ENCODE data around the gene LRRC46. TPM values are rescaled to one million over a fixed set of nuclear protein-coding genes. Genes with fewer than 3 reads are reported as not detected.

LRRC46 gene
- total and polyA plus RNA-seq, 2 experiments from 2014 or later: 0.18 to 0.35 TPM

- H3K27ac Mint-ChIP-seq: no peak overlapping the region
- peak overlapping the region; percentile 86 for H3K4me3 Mint-ChIP-seq
- DNase-seq (ENCODE audit: low spot score): peak; percentile 80
- Histone ChIP-seq H3K4me3 (peak overlapping the region; percentile 81), H4K20me1 (replicated peaks; ENCODE audit: insufficient read depth) (no peaks in the 10 kb centered on the region), H3K27me3 (ENCODE audit: insufficient read depth) (peaks cover 67% of the 10 kb centered on the region), H3K27ac (ENCODE audit: low read depth) (no peak overlapping the region), H3K79me2 (replicated peaks; ENCODE audit: insufficient read depth) (no peaks in the 10 kb centered on the region), H3K9me2 (ENCODE audit: insufficient read depth) (no peaks in the 10 kb centered on the region), H3K36me3 (ENCODE audit: insufficient read depth) (no peaks in the 10 kb centered on the region), H3F3A (replicated peaks; ENCODE audit: low read depth) (0 out of 2 replicates have a peak, but pooled peaks cover 4% of the 10 kb centered on the region), H2AFZ (peak overlapping the region; percentile 100), H3K4me1 (ENCODE audit: insufficient read depth) (0 out of 2 replicates have a peak, but pooled peaks cover 4% of the 10 kb centered on the region), H3K4me2 (peak overlapping the region; percentile 92)
- peaks cover 30% of the 10 kb centered on the region for H3K27me3 Mint-ChIP-seq (ENCODE audit: insufficient read depth, low read depth, poor library complexity)
- H3K4me1 Mint-ChIP-seq: peaks cover 4% of the 10 kb centered on the region; the same call in 2 of the 3 replicates
- H3K9me3 Mint-ChIP-seq: no peaks in the 10 kb centered on the region
- TF ChIP-seq EZH2 (IDR thresholded peaks at IDR 0.05; ENCODE audit: low read depth, unreplicated experiment): peak; percentile 41
- no peak for TF ChIP-seq ZNF331 (CRISPR knock-in tag; IDR thresholded peaks at IDR 0.05; ENCODE audit: low read depth)
- TF ChIP-seq CTCF (conservative IDR thresholded peaks at IDR 0.05; ENCODE audit: low read depth in 2 of 2): peak; percentile 25 to 61
- no peaks in the 10 kb centered on the region; the same call in 2 of the 3 replicates for H3K36me3 Mint-ChIP-seq (ENCODE audit: low read depth)
- peak; percentile 95 for ATAC-seq
These were observed 41.6 kb upstream of the LRRC46 start for GRCh38 chr17:47789611-47790561.

- no peaks in the 10 kb centered on the region for H3K9me2 ChIP-seq (ENCODE audit: insufficient read depth)
- peaks cover 67% of the 10 kb centered on the region for H3K27me3 ChIP-seq (ENCODE audit: insufficient read depth)
- Mint-ChIP-seq H3K36me3 (ENCODE audit: low read depth) (no peaks in the 10 kb centered on the region; the same call in 2 of the 3 replicates), H3K4me3 (peak overlapping the region; percentile 86; the same call in 1 of the 3 replicates), H3K4me1 (peaks cover 4% of the 10 kb centered on the region; the same call in 2 of the 3 replicates), H3K9me3 (no peaks in the 10 kb centered on the region), H3K27ac (no peak overlapping the region), H3K27me3 (ENCODE audit: insufficient read depth, low read depth, poor library complexity) (peaks cover 32% of the 10 kb centered on the region)
- H3K79me2 ChIP-seq (replicated peaks; ENCODE audit: insufficient read depth): no peaks in the 10 kb centered on the region
- H3K4me3 ChIP-seq: no peak overlapping the region
- ATAC-seq: no peak
- 0 out of 2 replicates have a peak, but pooled peaks cover 4% of the 10 kb centered on the region for H3F3A ChIP-seq (replicated peaks; ENCODE audit: low read depth)
- 0 out of 2 replicates have a peak, but pooled peaks cover 4% of the 10 kb centered on the region for H3K4me1 ChIP-seq (ENCODE audit: insufficient read depth)
- no peak overlapping the region for H2AFZ ChIP-seq
- no peak overlapping the region for H3K4me2 ChIP-seq
- H4K20me1 ChIP-seq (replicated peaks; ENCODE audit: insufficient read depth): no peaks in the 10 kb centered on the region
- no peaks in the 10 kb centered on the region for H3K36me3 ChIP-seq (ENCODE audit: insufficient read depth)
- no peak overlapping the region for H3K27ac ChIP-seq (ENCODE audit: low read depth)
- DNase-seq (ENCODE audit: low spot score): no peak
- TF ChIP-seq EZH2 (IDR thresholded peaks at IDR 0.05; ENCODE audit: low read depth, unreplicated experiment): no peak
- no peak for TF ChIP-seq ETS1 (IDR thresholded peaks at IDR 0.05)
- TF ChIP-seq CREB1 (CRISPR knock-in tag; IDR thresholded peaks at IDR 0.05; ENCODE audit: low read depth): no peak
- TF ChIP-seq CTCF (conservative IDR thresholded peaks at IDR 0.05; ENCODE audit: low read depth in 2 of 2): no peak
- TF ChIP-seq NANOG (IDR thresholded peaks at IDR 0.05; ENCODE audit: borderline replicate concordance): no peak
- TF ChIP-seq ZNF114 (CRISPR knock-in tag; IDR thresholded peaks at IDR 0.05): no peak
- TF ChIP-seq POLR2AphosphoS5 (IDR thresholded peaks at IDR 0.05; ENCODE audit: low read depth): no peak
These were observed 40.4 kb upstream of the LRRC46 start for GRCh38 chr17:47791025-47791424.

All from GM23338 (cell line).